ENCODE measurements around the gene STK11IP.

- no peak for TF ChIP-seq POLR2AphosphoS5 (IDR thresholded peaks at IDR 0.05)
- no peak for TF ChIP-seq EP300 (conservative IDR thresholded peaks at IDR 0.05; ENCODE audit: poor library complexity, severe bottlenecking)
These were observed 38.7 kb downstream of the STK11IP start for GRCh38 chr2:219636144-219636915.
